Measurements from ENCODE around the gene EPB41L2.

DNA sequence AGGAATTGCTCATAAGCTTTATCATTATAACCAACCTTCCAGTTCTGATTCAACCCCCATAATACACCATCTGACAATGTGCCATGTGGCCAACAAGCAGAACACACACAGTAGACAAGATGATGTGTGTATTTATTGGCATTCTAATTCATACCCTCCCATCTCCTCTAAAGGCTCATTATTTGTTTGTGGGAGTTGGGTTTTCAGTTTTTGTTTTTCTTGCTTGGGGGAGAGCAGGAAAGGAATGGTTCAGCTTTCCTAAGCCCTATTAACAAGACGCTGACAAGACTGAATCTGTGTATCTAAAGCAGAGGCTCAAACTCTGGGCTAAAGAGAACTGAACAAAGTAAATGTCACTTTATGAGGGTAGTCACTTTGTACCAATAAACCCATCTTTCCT, 36.8 kb downstream of the EPB41L2 start:
- TF ChIP-seq POLR2A (IDR thresholded peaks at IDR 0.05) (no peak), POLR2AphosphoS5 (IDR thresholded peaks at IDR 0.05) (no peak)
- TF ChIP-seq, protein P1, sequence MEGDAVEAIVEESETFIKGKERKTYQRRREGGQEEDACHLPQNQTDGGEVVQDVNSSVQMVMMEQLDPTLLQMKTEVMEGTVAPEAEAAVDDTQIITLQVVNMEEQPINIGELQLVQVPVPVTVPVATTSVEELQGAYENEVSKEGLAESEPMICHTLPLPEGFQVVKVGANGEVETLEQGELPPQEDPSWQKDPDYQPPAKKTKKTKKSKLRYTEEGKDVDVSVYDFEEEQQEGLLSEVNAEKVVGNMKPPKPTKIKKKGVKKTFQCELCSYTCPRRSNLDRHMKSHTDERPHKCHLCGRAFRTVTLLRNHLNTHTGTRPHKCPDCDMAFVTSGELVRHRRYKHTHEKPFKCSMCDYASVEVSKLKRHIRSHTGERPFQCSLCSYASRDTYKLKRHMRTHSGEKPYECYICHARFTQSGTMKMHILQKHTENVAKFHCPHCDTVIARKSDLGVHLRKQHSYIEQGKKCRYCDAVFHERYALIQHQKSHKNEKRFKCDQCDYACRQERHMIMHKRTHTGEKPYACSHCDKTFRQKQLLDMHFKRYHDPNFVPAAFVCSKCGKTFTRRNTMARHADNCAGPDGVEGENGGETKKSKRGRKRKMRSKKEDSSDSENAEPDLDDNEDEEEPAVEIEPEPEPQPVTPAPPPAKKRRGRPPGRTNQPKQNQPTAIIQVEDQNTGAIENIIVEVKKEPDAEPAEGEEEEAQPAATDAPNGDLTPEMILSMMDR (IDR thresholded peaks at IDR 0.05): no peak
